Keratinocyte (primary cell): Measurements from ENCODE around the gene IPO11. TPM values are rescaled to one million over a fixed set of nuclear protein-coding genes. Genes with fewer than 3 reads are reported as not detected.
"Not testable (repeated sequence)": the region's sequence is repeated elsewhere in the genome, so short reads cannot be mapped to it uniquely, and the experiment has no call there.

Experiments
- DNase-seq: peaks from one replicate; pipeline ENCODE4 v3.0.0-alpha.2; 2011; ENCODE audit warnings: low read depth, missing footprints, low spot score
- FAIRE-seq: peaks from 2 replicates; lab custom pipeline; 2011; peaks lifted over from hg19 to GRCh38; lab: Jason Lieb, UNC
- H2AFZ ChIP-seq: 2 replicates; pipeline ENCODE4 v1.6.0; 2012; ENCODE audit warnings: low read length, control low read depth, inconsistent platforms; ENCODE audit not compliant: control insufficient read depth
- H3K27ac ChIP-seq: 2 replicates; pipeline ENCODE4 v1.5.1; 2011; ENCODE audit warnings: low read length; ENCODE audit not compliant: control insufficient read depth, insufficient read depth
- H3K27me3 ChIP-seq: 3 replicates; pipeline ENCODE4 v1.6.0; 2011; ENCODE audit warnings: low read length; ENCODE audit not compliant: control insufficient read depth, insufficient read depth; ENCODE audit errors: extremely low read depth
- H3K36me3 ChIP-seq, 2 experiments: 2 replicates in 1 of 2; 3 replicates in 1 of 2; pipeline ENCODE4 v1.5.1; 2011; ENCODE audit warnings: low read length in 2 of 2, mild to moderate bottlenecking in 1 of 2; ENCODE audit not compliant: control insufficient read depth in 2 of 2, insufficient read depth in 2 of 2; ENCODE audit errors: extremely low read depth in 1 of 2
- H3K4me1 ChIP-seq: 3 replicates; pipeline ENCODE4 v1.5.1; 2011; ENCODE audit warnings: low read length; ENCODE audit not compliant: control insufficient read depth, insufficient read depth; ENCODE audit errors: extremely low read depth
- H3K4me2 ChIP-seq: 3 replicates; pipeline ENCODE4 v1.6.0; 2011; ENCODE audit warnings: low read depth, low read length; ENCODE audit not compliant: control insufficient read depth, insufficient read depth; ENCODE audit errors: extremely low read depth
- H3K4me3 ChIP-seq, 3 experiments: fragments of 200-600 bp in 1 of 3; sonication (generic) in 1 of 3; 2 replicates in 2 of 3; 3 replicates in 1 of 3; pipeline ENCODE4 v1.5.1; 2011 to 2016; ENCODE audit warnings: low read length in 3 of 3, mild to moderate bottlenecking in 3 of 3, control low read depth in 2 of 3, inconsistent platforms in 1 of 3, low read depth in 1 of 3, mixed read lengths in 1 of 3, mixed run types in 1 of 3, moderate library complexity in 1 of 3; ENCODE audit not compliant: control insufficient read depth in 2 of 3, insufficient read depth in 2 of 3; ENCODE audit errors: extremely low read depth in 1 of 3
- H3K79me2 ChIP-seq: 2 replicates; pipeline ENCODE4 v1.6.0; 2012; ENCODE audit warnings: low read length; ENCODE audit not compliant: control insufficient read depth, insufficient read depth
- H3K9ac ChIP-seq: 3 replicates; pipeline ENCODE4 v1.6.0; 2011; ENCODE audit warnings: low read length; ENCODE audit not compliant: control insufficient read depth, insufficient read depth; ENCODE audit errors: extremely low read depth
- H3K9me1 ChIP-seq: 3 replicates; pipeline ENCODE4 v1.6.0; 2011; ENCODE audit warnings: low read length; ENCODE audit not compliant: control insufficient read depth, insufficient read depth; ENCODE audit errors: extremely low read depth
- H3K9me3 ChIP-seq: 2 replicates; pipeline ENCODE4 v1.5.1; 2012; ENCODE audit warnings: low read depth, low read length; ENCODE audit not compliant: control insufficient read depth
- H4K20me1 ChIP-seq: 3 replicates; pipeline ENCODE4 v1.6.0; 2011; ENCODE audit warnings: low read length; ENCODE audit not compliant: control insufficient read depth, insufficient read depth; ENCODE audit errors: extremely low read depth
- CTCF ChIP-seq, 3 experiments: IDR thresholded peaks in 1 of 3; conservative IDR thresholded peaks in 1 of 3; optimal IDR thresholded peaks in 1 of 3; 2 replicates in 2 of 3; 3 replicates in 1 of 3; pipeline versions ENCODE3 to v1.5.1; 2011; ENCODE audit warnings: low read length in 3 of 3, mild to moderate bottlenecking in 3 of 3, moderate library complexity in 2 of 3, control low read depth in 1 of 3, inconsistent platforms in 1 of 3; ENCODE audit not compliant: insufficient read depth in 2 of 3; ENCODE audit errors: extremely low read depth in 1 of 3
- EZH2 ChIP-seq: IDR thresholded peaks from one replicate; pipeline ENCODE4 v1.6.1; 2012; ENCODE audit warnings: inconsistent platforms, mild to moderate bottlenecking, low read length, moderate library complexity
- dilution Hi-C: fragments of 300-500 bp; cut with MboI; formaldehyde crosslinking; loops from one replicate; pipeline ENCODE4 v1.7.0; 2020; ENCODE audit warnings: low sequenced_read_pairs; ENCODE audit not compliant: extremely low pct_ligation_motif_present
- polyA plus RNA-seq, 5 experiments: library from polyadenylated mRNA; depleted of rRNA in 3 of 5; stranded (reverse) in 3 of 5; stranded (forward) in 1 of 5; unstranded in 1 of 5; fragments of >200 nt; gene quantifications; 1 replicate in 1 of 5; 2 replicates in 3 of 5; 3 replicates in 1 of 5; pipeline versions ENCODE4 v1.2.1 to v1.2.3, GENCODE V29; 2011 to 2012; ENCODE audit warnings: missing spikeins in 2 of 5, low read depth in 1 of 5, low replicate concordance in 1 of 5

Gene IPO11
- polyA plus RNA-seq, 1 donor (not counting 4 experiments of a cell fraction or from before 2014, with no cell fraction given), result 34.7 TPM

GRCh38 chr5:62562867-62563266, 150.3 kb downstream of the IPO11 start:
- Histone ChIP-seq H3K4me3 (no peak overlapping the region), H3K4me2 (no peak overlapping the region), H3K27ac (no peak overlapping the region), H4K20me1 (no peaks in the 10 kb centered on the region), H3K9me3 (no peaks in the 10 kb centered on the region), H3K4me1 (no peaks in the 10 kb centered on the region), H3K36me3 (no peaks in the 10 kb centered on the region), H3K79me2 (no peaks in the 10 kb centered on the region), H3K9me1 (no peaks in the 10 kb centered on the region), H3K27me3 (no peaks in the 10 kb centered on the region), H2AFZ (no peak overlapping the region), H3K9ac (no peak overlapping the region)
- DNase-seq (no peak), FAIRE-seq (no peak)
- no peak for TF ChIP-seq CTCF (optimal IDR thresholded peaks at IDR 0.05 in 1 of 3, IDR thresholded peaks at IDR 0.05 in 1 of 3, conservative IDR thresholded peaks at IDR 0.05 in 1 of 3; ENCODE audit: extremely low read depth in 1 of 3, insufficient read depth in 2 of 3, low read length in 3 of 3)
- TF ChIP-seq EZH2, result no peak
- dilution Hi-C loops, result no loop called here

- H4K20me1 ChIP-seq, result no peaks in the 10 kb centered on the region
- H3K9ac ChIP-seq, result no peak overlapping the region
- no peaks in the 10 kb centered on the region for H3K27me3 ChIP-seq
- no peaks in the 10 kb centered on the region for H3K79me2 ChIP-seq
- H3K4me2 ChIP-seq, result no peak overlapping the region
- dilution Hi-C loops, result no loop called here
- H3K4me1 ChIP-seq, result no peaks in the 10 kb centered on the region
- TF ChIP-seq EZH2 (no peak), CTCF (optimal IDR thresholded peaks at IDR 0.05 in 1 of 3, IDR thresholded peaks at IDR 0.05 in 1 of 3, conservative IDR thresholded peaks at IDR 0.05 in 1 of 3; ENCODE audit: extremely low read depth in 1 of 3, insufficient read depth in 2 of 3, low read length in 3 of 3) (no peak)
- no peak for FAIRE-seq
- H2AFZ ChIP-seq, result no peak overlapping the region
- no peaks in the 10 kb centered on the region for H3K36me3 ChIP-seq
- no peaks in the 10 kb centered on the region for H3K9me1 ChIP-seq
- DNase-seq, result no peak
- H3K27ac ChIP-seq, result no peak overlapping the region
- no peak overlapping the region for H3K4me3 ChIP-seq
- H3K9me3 ChIP-seq, result no peaks in the 10 kb centered on the region
Measured at GRCh38 chr5:62564101-62564500, 151.5 kb downstream of the IPO11 start.

GRCh38 chr5:62565740-62566139, 153.2 kb downstream of the IPO11 start:
- DNase-seq, H3K36me3 ChIP-seq, H3K79me2 ChIP-seq, H3K4me3 ChIP-seq, H3K9me3 ChIP-seq, FAIRE-seq, H3K9ac ChIP-seq, H3K9me1 ChIP-seq, H3K27ac ChIP-seq, H4K20me1 ChIP-seq, dilution Hi-C loops, H3K27me3 ChIP-seq, H3K4me2 ChIP-seq, H2AFZ ChIP-seq, H3K4me1 ChIP-seq: not testable (repeated sequence)
